ENCODE data around the gene VIM.

The VIM gene

DNA sequence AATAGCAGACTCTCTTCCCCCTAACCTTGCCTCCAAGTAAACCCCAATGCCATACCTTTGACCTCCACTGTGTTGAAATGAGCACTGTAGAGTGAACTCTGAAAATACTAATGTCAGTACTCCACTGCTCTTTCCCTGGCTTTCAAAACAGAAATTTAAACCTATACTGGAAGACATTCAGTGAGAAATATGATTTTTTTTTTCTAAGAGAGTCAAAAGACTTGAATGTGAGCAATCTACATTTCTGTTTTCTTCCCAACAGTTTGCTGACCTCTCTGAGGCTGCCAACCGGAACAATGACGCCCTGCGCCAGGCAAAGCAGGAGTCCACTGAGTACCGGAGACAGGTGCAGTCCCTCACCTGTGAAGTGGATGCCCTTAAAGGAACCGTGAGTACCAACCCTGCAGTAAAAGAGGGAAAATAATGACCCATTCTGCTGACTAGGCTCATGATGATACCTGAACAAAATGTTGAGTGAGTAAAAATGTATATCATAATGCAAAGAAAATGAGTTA lies 6.4 kb downstream of the VIM start:
- peak overlapping the region; percentile 51 for H3K27ac Mint-ChIP-seq
- no peak overlapping the region for H3K4me3 Mint-ChIP-seq
- H3K9me3 Mint-ChIP-seq, result no peaks in the 10 kb centered on the region
- peaks cover 27% of the 10 kb centered on the region for H3K4me1 Mint-ChIP-seq
- H3K27me3 Mint-ChIP-seq, result no peaks in the 10 kb centered on the region
- no peak for ATAC-seq
- peaks cover 46% of the 10 kb centered on the region for H3K36me3 Mint-ChIP-seq

- Mint-ChIP-seq H3K9me3 (no peaks in the 10 kb centered on the region), H3K27ac (no peak overlapping the region), H3K27me3 (no peaks in the 10 kb centered on the region), H3K4me3 (no peak overlapping the region), H3K36me3 (peaks cover 43% of the 10 kb centered on the region), H3K4me1 (peaks cover 27% of the 10 kb centered on the region)
- ATAC-seq, result no peak
Measured at GRCh38 chr10:17235136-17235535, 7.1 kb downstream of the VIM start.

- H3K4me1 Mint-ChIP-seq, result peaks cover 15% of the 10 kb centered on the region
- no peak for ATAC-seq
- no peaks in the 10 kb centered on the region for H3K9me3 Mint-ChIP-seq
- no peaks in the 10 kb centered on the region for H3K27me3 Mint-ChIP-seq
- H3K27ac Mint-ChIP-seq, result no peak overlapping the region
- peaks cover 30% of the 10 kb centered on the region for H3K36me3 Mint-ChIP-seq
- no peak overlapping the region for H3K4me3 Mint-ChIP-seq
Measured at GRCh38 chr10:17236468-17237148, 8.6 kb downstream of the VIM start.

DNA sequence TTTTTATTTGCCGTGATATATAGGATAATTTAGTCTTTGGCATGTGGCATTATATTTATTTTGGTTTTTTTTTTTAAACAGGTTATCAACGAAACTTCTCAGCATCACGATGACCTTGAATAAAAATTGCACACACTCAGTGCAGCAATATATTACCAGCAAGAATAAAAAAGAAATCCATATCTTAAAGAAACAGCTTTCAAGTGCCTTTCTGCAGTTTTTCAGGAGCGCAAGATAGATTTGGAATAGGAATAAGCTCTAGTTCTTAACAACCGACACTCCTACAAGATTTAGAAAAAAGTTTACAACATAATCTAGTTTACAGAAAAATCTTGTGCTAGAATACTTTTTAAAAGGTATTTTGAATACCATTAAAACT lies 9.1 kb downstream of the VIM start:
- ATAC-seq, result no peak
- Mint-ChIP-seq H3K9me3 (no peaks in the 10 kb centered on the region), H3K4me3 (no peak overlapping the region), H3K36me3 (peaks cover 28% of the 10 kb centered on the region), H3K27me3 (no peaks in the 10 kb centered on the region), H3K27ac (no peak overlapping the region), H3K4me1 (peaks cover 10% of the 10 kb centered on the region)

- Mint-ChIP-seq H3K4me1 (peaks cover 6% of the 10 kb centered on the region), H3K27me3 (no peaks in the 10 kb centered on the region)
- no peak for ATAC-seq
Measured at GRCh38 chr10:17237915-17238444, 9.9 kb downstream of the VIM start.

GRCh38 chr10:17238445-17239291 lies 10.6 kb downstream of the VIM start:
- Mint-ChIP-seq H3K4me3 (no peak overlapping the region), H3K9me3 (no peaks in the 10 kb centered on the region), H3K4me1 (peaks cover 6% of the 10 kb centered on the region), H3K27me3 (no peaks in the 10 kb centered on the region), H3K27ac (no peak overlapping the region), H3K36me3 (peaks cover 23% of the 10 kb centered on the region)
- ATAC-seq, result no peak

More at GRCh38 chr10:17237915-17238444, 9.9 kb downstream of the VIM start:
- H3K36me3 Mint-ChIP-seq, result peaks cover 23% of the 10 kb centered on the region
- no peak overlapping the region for H3K27ac Mint-ChIP-seq
- no peak overlapping the region for H3K4me3 Mint-ChIP-seq
- H3K9me3 Mint-ChIP-seq, result no peaks in the 10 kb centered on the region

DNA sequence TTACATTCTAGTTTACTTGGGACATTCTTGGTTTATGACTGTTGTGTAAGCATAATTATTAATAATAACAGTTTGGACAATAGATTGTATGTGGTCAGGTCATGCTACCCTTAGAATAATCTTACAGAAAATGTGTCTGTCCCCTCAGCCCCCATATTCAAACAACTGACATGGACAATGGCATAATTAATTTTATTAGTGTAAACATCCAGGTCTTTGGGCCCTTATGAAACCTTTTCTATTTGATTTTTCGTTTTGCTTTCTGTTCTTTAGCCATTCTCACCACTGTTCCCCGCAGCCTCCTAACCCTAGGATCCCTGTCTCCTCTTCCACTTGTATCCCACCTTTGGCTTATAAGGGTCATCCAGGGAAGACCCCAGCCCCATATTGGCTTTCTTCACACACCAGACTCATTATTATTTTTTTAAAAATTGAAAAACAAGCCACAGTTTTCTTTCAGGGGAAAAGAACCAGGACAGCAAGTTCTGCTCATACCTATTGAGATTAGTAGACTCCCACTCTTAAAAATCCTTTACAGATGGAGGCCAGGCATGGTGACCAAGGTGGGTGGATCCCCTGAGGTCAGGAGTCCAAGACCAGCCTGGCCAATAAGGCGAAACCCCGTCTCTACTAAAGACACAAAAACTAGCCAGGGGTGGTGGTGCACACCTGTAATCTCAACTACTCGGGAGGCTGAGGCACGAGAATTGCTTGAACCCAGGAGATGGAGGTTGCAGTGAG lies 11.5 kb downstream of the VIM start:
- Mint-ChIP-seq H3K27me3 (no peaks in the 10 kb centered on the region), H3K4me1 (peaks cover 6% of the 10 kb centered on the region), H3K27ac (no peak overlapping the region), H3K4me3 (no peak overlapping the region), H3K9me3 (no peaks in the 10 kb centered on the region), H3K36me3 (peaks cover 18% of the 10 kb centered on the region)
- no peak for ATAC-seq

- no peaks in the 10 kb centered on the region for H3K9me3 Mint-ChIP-seq
- H3K27me3 Mint-ChIP-seq, result peaks cover under 1% of the 10 kb centered on the region
- H3K4me3 Mint-ChIP-seq, result no peak overlapping the region
- no peak for ATAC-seq
- peaks cover 12% of the 10 kb centered on the region for H3K36me3 Mint-ChIP-seq
- H3K4me1 Mint-ChIP-seq, result peaks cover 6% of the 10 kb centered on the region
- H3K27ac Mint-ChIP-seq, result no peak overlapping the region
Measured at GRCh38 chr10:17240096-17240495, 12.1 kb downstream of the VIM start.

DNA sequence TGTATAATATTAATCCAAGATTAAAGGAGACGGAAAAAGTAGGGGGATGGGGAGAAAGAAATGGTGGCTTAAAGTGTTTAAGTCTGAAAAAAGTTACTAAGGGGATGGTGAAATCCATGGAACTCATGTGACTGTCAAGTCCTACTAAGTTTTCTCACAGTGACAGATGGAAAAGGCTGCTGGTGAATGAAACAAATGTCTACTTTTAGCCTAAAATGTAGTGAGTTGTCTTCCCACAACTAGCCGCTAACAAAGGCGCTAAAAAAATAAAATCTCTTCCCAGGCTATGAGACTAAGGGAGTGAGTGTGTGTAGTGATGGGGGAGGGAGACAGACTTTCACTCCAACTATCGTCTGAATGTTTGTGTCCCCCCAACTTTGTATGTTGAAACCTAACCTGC lies 12.6 kb downstream of the VIM start:
- Mint-ChIP-seq H3K36me3 (peaks cover 8% of the 10 kb centered on the region), H3K27ac (no peak overlapping the region), H3K27me3 (peaks cover 6% of the 10 kb centered on the region), H3K9me3 (no peaks in the 10 kb centered on the region), H3K4me3 (no peak overlapping the region), H3K4me1 (peaks cover 6% of the 10 kb centered on the region)
- ATAC-seq, result no peak

GRCh38 chr10:17241611-17242333 lies 13.7 kb downstream of the VIM start:
- peaks cover 18% of the 10 kb centered on the region for H3K27me3 Mint-ChIP-seq
- peaks cover 4% of the 10 kb centered on the region for H3K9me3 Mint-ChIP-seq
- no peak for ATAC-seq
- H3K36me3 Mint-ChIP-seq, result no peaks in the 10 kb centered on the region
- no peak overlapping the region for H3K4me3 Mint-ChIP-seq
- no peak overlapping the region for H3K27ac Mint-ChIP-seq
- H3K4me1 Mint-ChIP-seq, result no peaks in the 10 kb centered on the region

DNA sequence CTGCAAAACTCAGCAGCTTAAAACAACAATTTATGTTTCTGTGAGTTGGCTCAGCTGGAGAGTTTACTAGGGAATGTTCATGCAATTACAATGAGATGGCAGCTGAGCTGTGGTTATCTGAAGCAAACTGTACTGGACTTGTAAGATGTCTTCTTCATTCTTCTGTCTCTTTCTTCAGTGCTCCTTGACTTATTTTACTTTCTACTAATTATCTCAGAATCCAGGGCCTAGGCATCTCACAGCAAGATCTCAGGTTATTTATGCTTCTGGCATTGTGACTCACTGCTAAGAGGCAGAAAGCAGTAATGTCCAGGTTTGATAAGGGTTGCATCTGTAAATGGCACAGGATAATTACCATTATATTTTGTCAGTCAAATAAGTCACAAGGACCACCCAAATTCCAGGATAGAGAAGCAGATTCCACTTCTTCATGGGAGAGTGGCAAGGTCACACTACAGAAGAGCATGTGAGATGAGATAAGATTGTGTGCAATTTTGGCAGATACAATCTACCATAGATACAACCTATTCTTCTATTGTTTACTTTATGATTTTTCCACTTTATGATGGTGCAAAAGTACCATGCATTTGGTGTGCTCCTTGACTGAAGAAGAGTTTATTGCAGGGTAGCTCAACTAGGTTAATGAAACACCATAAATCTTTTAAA lies 16.8 kb downstream of the VIM start:
- Mint-ChIP-seq H3K27me3 (peaks cover 24% of the 10 kb centered on the region), H3K27ac (no peak overlapping the region), H3K36me3 (no peaks in the 10 kb centered on the region), H3K4me1 (no peaks in the 10 kb centered on the region), H3K9me3 (peaks cover 6% of the 10 kb centered on the region), H3K4me3 (no peak overlapping the region)
- ATAC-seq, result no peak

GRCh38 chr10:17247210-17247609 lies 19.2 kb downstream of the VIM start:
- no peaks in the 10 kb centered on the region for H3K36me3 Mint-ChIP-seq
- no peaks in the 10 kb centered on the region for H3K4me1 Mint-ChIP-seq
- no peak overlapping the region for H3K4me3 Mint-ChIP-seq
- H3K9me3 Mint-ChIP-seq, result peaks cover 6% of the 10 kb centered on the region
- H3K27me3 Mint-ChIP-seq, result peaks cover 24% of the 10 kb centered on the region
- H3K27ac Mint-ChIP-seq, result no peak overlapping the region
- no peak for ATAC-seq

- no peak for ATAC-seq
- peaks cover 6% of the 10 kb centered on the region for H3K9me3 Mint-ChIP-seq
- no peaks in the 10 kb centered on the region for H3K4me1 Mint-ChIP-seq
- no peak overlapping the region for H3K27ac Mint-ChIP-seq
- H3K4me3 Mint-ChIP-seq, result no peak overlapping the region
- H3K27me3 Mint-ChIP-seq, result peaks cover 24% of the 10 kb centered on the region
- H3K36me3 Mint-ChIP-seq, result no peaks in the 10 kb centered on the region
Measured at GRCh38 chr10:17248964-17249363, 20.9 kb downstream of the VIM start.

DNA sequence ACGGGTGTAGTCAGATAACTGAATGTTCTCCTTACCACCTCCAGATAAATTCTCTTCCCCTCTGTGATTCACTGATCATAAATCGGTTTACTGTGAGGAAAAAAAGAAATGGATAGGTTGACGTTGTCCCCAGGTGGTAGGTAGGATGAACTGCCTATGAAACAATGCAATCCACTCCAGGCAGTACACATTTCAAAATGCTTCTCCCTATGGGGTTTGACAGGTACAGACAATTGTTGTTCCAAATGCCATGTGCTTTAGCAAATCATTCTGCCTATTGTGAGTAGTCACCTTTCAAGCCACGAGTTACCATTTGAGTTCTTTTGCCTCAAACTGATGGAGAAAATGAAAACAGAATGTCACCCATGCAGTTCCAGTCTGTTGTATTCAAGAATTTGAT lies 21.8 kb downstream of the VIM start:
- H3K4me1 Mint-ChIP-seq, result no peaks in the 10 kb centered on the region
- peaks cover 24% of the 10 kb centered on the region for H3K27me3 Mint-ChIP-seq
- ATAC-seq, result no peak
- H3K9me3 Mint-ChIP-seq, result peaks cover 6% of the 10 kb centered on the region
- H3K4me3 Mint-ChIP-seq, result no peak overlapping the region
- no peaks in the 10 kb centered on the region for H3K36me3 Mint-ChIP-seq
- H3K27ac Mint-ChIP-seq, result no peak overlapping the region
